Stimulated activated CD4-positive, alpha-beta T cell treated with anti-CD3 and anti-CD28 coated beads, Interleukin-1b, Interleukin-23, amount 100 ng/mL, for 1 hour (primary cell): ENCODE data around the gene FTSJ1.

Experiments
- DNase-seq, 2 donors: peaks; one replicate each; pipeline ENCODE4 v3.0.0-alpha.2; 2020; ENCODE audit warnings: low read depth in 2 of 2

Gene FTSJ1

GRCh38 chrX:48470110-48470832 lies 5.7 kb upstream of the FTSJ1 start, which contains the start of gene SLC38A5:
TSS of gene SLC38A5 (minus strand) at chrX:48470260. CDS start at chrX:48467924, 2,336 bp downstream.
- DNase-seq = no peak

GRCh38 chrX:48470833-48471118 lies 5.2 kb upstream of the FTSJ1 start:
- no peak for DNase-seq

- no peak for DNase-seq
Measured at GRCh38 chrX:48471504-48471903, 4.5 kb upstream of the FTSJ1 start.

GRCh38 chrX:48472225-48472624 lies 3.8 kb upstream of the FTSJ1 start:
- DNase-seq = no peak

- DNase-seq = no peak
Measured at GRCh38 chrX:48472851-48473703, 2.9 kb upstream of the FTSJ1 start.

- no peak for DNase-seq
Measured at GRCh38 chrX:48473704-48473990, 2.4 kb upstream of the FTSJ1 start.

- no peak for DNase-seq
Measured at GRCh38 chrX:48474127-48474526, 1.9 kb upstream of the FTSJ1 start.

- no peak for DNase-seq
Measured at GRCh38 chrX:48474581-48474980, 1.4 kb upstream of the FTSJ1 start.

GRCh38 chrX:48475296-48475695 lies 703 bp upstream of the FTSJ1 start:
- no peak for DNase-seq

- no peak for DNase-seq
Measured at GRCh38 chrX:48476919-48477318, 920 bp downstream of the FTSJ1 start.

GRCh38 chrX:48477960-48478755 lies 2.2 kb downstream of the FTSJ1 start:
- no peak for DNase-seq

GRCh38 chrX:48478806-48479205 lies 2.8 kb downstream of the FTSJ1 start:
- DNase-seq = no peak

- DNase-seq = no peak
Measured at GRCh38 chrX:48480142-48480541, 4.1 kb downstream of the FTSJ1 start.

GRCh38 chrX:48480583-48480982 lies 4.6 kb downstream of the FTSJ1 start:
- DNase-seq = no peak

GRCh38 chrX:48482526-48482925 lies 6.5 kb downstream of the FTSJ1 start:
- no peak for DNase-seq

- DNase-seq = no peak
Measured at GRCh38 chrX:48487362-48487798, 11.4 kb downstream of the FTSJ1 start.

GRCh38 chrX:48488034-48488433 lies 12.0 kb downstream of the FTSJ1 start:
- no peak for DNase-seq

GRCh38 chrX:48489296-48489695 lies 13.3 kb downstream of the FTSJ1 start:
- DNase-seq = no peak

GRCh38 chrX:48489892-48490291 lies 13.9 kb downstream of the FTSJ1 start:
- no peak for DNase-seq

- no peak for DNase-seq
Measured at GRCh38 chrX:48490661-48491060, 14.7 kb downstream of the FTSJ1 start.

GRCh38 chrX:48491809-48492208 lies 15.8 kb downstream of the FTSJ1 start:
- no peak for DNase-seq

- DNase-seq = no peak
Measured at GRCh38 chrX:48492293-48492910, 16.4 kb downstream of the FTSJ1 start.
